HG03097 (cell line): ENCODE data around the gene EVC.

ENCODE experiments used
- ATAC-seq: cut with Tn5 transposase; IDR thresholded peaks from one replicate; pipeline ENCODE4 v1.9.1; 2021; ENCODE audit not compliant: unreplicated experiment, low FRiP score

EVC gene

DNA sequence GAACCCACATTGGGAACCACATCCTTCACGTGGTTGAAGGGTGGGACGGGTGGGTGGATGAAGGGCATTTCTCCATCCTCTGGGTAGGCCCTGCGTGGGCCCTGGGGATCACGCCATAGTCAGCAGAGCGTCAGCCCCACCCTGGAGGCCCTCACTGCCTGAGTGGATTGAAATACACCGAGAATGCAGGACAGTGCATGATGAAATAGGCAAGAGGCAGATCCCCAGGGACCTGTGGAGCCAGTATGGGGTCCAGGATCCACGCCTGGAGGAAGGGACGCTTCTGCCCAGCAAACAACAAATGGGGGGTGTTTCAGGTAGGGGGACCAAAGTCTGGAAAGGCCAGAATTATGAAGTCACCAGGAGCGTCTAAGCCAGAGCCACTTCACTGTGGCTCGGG lies 19.4 kb downstream of the EVC start:
- ATAC-seq, result no peak

GRCh38 chr4:5730993-5731990 lies 20.3 kb downstream of the EVC start:
- ATAC-seq, result no peak

DNA sequence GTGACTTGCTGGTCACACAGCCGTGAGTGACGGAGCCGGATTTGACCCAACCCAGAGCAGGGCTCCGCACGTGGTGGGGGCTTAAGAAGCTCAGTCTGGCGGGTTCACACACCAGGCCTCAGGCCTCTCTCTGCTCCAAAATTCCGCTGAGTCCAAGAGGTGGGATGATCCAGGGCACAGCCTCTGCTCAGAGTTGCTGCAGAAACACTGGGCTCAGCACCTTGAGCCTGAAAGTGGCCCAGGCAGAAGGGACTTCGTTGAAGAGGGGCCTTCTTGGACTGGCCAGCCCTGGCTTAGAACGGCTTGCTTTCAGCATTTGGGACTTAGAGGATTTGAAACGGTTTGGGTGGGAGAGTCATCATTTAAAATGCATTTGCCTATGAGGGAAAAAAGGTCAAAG lies 21.2 kb downstream of the EVC start:
- ATAC-seq, result no peak

DNA sequence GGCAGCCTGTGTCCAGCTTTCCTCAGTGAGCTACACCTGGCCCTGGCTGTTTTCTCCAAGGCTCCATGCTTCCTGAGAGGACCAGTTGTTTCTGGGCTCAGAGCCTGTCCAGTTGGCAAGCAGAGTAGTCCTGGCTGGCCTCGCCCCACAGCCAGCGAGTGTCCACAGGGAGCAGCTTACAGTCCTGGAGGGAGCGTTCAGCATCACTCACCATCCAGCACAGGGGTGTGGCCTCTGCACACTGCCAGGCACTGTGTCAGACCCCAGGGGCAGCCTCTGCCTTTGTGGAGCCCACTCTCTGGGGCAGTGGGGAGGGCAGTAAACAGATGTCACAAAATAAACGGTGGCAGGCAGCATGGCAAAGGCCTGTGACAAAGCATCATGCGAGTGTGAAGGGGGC lies 23.9 kb downstream of the EVC start:
- ATAC-seq, result no peak

DNA sequence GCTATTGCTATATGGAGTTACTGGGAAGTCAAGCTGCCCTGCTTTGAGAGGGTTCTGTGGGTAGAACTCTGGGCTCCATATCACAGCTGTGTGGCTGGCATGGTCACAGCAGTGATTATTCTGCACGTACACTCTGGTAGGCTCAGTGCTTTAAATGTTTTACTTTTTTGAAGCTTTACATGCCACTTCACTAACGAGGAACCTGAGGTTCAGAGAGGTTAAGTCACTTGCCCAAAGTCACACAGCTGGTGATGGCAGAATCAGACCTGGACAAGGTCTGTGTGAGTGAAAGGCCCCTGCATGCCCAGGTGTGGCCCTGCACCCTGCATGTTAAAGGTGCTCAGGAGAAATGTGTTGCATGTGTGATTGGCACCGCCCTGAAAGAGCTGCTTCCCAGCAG lies 24.5 kb downstream of the EVC start:
- ATAC-seq, result no peak

GRCh38 chr4:5738061-5738460 lies 27.1 kb downstream of the EVC start:
- no peak for ATAC-seq

- no peak for ATAC-seq
Measured at GRCh38 chr4:5742388-5742787, 31.4 kb downstream of the EVC start.

DNA sequence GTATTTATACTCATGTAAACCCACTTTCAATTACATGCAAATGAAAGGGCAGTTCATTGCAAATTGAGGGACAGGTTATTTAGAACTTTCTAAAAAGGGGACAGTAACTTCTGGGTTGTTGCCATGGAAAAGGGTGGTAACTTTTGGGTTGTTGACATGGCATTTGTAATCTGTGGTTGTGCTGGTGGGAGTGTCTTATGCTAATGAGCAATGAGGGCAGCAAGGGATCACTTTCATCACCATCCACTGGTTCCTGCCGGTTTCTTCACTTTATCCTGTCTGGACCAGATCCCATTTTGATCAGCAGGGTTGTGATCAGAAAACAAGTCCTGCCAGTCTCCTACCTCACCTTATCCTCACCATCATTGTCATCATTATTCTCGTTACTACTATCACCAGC lies 32.0 kb downstream of the EVC start:
- no peak for ATAC-seq

- no peak for ATAC-seq
Measured at GRCh38 chr4:5746250-5746649, 35.2 kb downstream of the EVC start.

DNA sequence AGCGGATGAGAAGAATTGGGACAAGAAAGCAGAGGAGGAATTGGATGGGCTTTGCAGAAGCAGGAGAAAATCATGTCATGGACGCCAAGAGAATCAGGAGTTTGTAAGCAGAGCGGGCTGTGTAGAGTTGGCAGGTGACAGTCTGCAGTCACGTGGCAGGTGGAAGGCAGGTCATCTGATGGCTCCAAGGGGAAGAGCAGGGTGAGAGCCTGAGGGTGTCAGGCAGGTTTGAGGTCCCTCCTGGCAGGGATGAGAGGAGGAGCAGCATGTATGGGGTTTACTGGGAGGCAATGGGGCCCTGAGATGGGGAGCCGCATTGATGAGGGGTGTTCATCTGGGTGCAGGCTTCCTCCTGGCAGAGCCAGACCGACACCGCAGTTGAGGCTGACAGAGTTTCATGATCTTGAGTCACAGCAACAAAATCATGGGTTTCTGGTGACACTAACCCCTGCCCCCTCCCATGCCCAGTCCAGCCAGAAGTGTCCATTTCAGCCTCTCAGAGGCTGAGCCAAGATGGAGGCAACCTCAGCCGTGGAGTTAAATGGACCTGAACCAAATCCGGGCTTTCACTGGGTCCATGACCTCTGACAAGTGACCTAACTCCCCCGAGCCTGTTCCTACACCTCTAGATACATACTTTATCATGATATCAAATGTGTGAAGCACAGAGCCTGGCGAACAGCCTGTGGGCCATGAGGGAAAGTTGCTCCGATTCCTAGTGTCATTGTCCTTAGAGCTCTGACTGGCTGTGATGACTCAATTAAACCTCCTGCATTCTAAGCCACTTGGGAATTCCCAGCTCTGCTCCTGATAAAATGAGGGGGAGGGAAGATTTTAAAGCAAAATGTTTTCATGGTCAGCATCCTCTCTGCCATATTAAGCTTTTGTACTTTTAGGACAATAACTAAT lies 36.1 kb downstream of the EVC start:
- ATAC-seq, result no peak

DNA sequence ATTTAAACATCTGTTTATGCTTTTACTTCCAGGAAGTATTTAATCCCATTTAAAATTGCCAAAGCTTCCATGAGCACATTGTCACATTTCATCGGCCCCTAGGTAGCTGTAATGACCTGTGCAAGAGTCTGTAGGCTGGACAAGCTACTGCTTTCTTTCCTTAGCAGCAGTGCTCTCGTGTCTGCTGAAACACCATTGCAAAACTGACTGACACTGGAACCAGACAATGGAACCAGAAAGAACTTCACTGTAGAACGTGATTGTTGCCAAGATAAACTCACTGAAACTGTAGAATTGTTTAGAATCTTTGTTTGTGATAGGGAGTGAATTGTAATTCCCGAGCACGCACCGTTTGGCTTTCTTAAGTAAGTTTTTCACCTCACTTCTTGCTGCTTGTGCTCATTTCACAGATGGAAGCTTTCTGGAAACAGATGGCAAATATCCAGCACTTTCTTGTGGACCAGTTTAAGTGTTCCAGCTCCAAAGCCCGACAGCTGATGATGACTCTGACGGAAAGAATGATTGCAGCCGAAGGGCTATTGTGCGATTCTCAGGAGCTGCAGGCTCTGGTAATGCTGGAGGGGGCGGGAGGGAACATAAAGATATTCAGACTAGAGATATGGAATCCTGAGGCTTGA lies 36.9 kb downstream of the EVC start:
- no peak for ATAC-seq

DNA sequence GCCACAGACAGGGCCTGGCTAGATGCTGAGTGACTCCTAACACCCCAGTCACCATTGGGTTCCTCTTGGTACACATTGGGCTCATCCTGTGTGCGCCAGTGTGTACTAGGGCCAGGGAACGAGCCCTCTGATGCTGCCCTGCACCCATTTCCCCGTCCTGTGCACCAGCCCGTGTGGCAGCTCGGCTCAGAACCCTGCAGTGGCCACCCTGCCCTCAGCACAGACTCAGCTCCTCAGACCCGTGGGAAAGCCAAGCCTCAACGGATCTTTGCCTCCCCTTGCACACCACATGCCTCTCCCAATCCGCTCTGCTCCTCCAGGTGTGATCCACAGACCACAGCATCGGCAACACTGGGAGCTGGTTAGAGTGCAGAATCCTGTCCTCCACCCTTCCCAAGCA lies 38.6 kb downstream of the EVC start:
- no peak for ATAC-seq

DNA sequence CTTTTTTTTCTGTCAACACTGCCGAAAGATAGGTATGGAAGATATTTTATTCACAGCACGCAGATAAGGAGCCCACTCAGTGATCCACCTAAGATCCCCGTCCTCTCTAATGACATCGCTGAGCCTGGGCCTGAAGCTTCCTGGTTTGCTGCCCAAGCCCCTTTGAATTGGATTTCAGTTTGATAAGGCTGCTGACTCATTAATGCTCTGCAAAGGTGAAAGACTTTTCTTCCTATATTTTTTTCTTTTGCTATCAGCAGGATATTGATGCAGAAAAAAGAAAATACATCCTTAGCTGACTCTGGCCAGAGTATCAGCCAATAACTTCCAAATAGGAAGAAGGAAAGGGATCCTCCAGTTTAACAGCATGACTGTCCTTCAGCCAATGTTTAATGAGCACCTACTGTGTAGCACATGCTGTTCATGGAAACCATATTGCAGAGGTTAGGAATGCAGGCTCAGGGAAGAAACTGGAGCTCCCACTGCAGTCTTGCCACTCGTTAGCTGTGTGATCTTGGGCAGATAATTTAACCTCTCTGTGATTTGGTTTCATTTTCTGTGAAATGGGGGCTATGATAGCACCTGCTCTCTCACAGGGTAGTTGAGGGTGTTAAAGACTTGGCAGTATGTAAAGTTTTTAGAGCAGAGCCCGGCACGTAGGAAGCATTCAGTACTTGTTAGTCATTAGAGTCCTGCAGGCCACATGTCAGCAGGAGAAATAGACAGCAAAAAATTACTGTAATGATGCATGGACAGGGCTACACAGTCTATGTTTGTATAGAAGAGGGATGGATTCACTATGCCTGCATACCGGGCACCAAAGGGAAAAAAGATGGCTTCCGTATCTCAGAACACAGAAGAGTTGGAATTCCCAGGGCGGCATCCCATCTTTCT lies 39.3 kb downstream of the EVC start:
- ATAC-seq, result no peak

DNA sequence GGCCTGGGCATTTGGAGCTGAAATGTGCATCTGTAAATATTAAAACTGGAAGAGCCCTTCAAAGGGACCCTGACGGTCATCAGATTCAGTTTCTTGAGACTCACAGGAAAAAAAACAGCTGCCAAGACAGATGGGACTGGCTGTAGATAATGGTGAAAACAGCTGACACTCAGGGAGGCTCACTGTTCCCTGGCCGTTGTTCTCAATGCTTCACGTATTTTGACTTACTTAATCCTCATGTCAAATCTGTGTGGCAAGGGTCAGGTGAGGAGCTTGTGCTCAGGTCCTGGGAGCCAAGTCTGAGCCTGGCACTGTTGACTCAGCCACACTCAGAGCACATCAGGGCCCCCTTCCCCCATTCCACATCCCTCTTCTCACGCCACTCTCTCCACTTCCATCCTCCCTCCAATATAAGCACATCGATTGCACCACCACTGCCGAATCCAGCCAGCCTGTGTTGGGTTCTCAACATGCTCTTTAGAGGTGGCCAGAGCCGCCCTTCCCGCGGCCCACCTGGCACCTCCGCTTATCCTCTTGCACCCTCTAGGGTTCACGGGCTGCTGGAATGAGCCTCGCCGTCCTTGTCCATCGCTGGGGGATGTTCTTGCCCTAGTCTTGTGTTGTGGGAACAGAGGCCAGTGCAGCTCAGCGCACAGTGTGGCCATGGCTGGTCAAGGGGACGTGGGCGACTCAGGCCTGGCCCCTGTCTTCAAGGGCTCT lies 40.1 kb downstream of the EVC start:
- no peak for ATAC-seq

DNA sequence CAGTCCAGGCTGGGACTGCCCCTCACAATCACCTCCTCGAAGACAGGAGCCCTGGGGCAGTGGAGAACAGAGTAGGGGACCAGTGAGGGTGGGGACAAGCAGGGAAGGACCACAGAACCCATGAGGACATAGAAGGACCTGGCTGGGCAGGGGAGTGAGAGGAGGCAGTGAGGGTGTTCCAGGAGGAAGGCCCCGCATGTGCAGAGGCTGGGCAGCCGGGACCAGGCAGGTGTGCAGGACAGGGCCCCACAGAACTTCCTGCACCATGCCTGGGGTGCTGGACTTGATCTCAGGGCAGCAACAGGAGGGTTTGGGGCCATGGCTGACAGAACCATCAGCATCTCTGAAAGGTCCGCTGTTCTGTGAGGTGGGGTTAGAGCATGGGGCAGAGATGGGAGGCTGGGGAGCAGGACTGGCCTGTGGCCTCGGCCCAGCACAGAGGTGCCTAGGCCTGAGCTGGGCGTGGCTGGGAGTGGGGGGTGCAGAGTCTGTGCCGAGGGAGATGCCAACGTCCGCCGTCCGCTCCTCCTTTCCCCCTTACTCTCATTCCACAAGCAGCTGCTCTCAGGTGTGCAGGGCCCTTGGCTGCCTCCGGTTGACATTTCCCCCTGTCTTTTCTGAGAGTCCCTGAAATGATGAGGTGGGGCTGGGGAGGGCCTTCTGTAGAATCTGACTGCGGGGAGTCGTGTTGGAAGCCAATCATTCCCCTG lies 40.8 kb downstream of the EVC start:
- no peak for ATAC-seq

GRCh38 chr4:5752376-5753184 lies 41.6 kb downstream of the EVC start:
- ATAC-seq, result no peak

DNA sequence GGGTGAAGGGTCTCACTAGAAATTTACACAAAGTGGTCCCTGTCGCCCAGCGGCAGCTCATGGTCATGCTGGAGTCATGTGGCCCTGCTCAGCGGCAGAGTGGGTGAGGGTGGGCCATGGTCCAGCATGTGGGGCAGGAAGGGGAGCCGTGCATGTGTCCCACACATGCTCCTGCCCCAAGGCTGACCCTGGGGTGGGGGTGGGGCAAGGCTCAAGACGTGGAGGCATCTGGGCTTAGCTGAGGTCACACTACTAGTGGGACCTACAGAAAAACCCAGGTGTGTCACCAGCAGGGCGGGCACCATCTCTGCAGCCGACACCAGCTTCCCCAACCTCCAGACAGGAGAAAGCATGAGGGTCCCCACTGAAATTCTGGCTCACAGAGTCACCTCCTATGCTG lies 42.4 kb downstream of the EVC start:
- ATAC-seq, result no peak
